HEK293 (cell line): ENCODE data around the gene SCUBE1.

ENCODE experiments used
- CTCF ChIA-PET: fragments of 350-600 bp; formaldehyde crosslinking; extraction: SDS; loops from one replicate; lab custom pipeline; 2021; ENCODE audit warnings: antibody characterized with exemption; lab: Yijun Ruan, JAX
- POLR2A ChIA-PET: fragments of 300-600 bp; formaldehyde crosslinking; extraction: SDS; loops from one replicate; lab custom pipeline; 2020; ENCODE audit warnings: antibody characterized with exemption, inconsistent platforms; lab: Yijun Ruan, JAX
- H3K27ac ChIP-seq: fragments of 200-500 bp; sonication (Bioruptor generic); 2 replicates; pipeline ENCODE4 v1.5.1; 2014; ENCODE audit warnings: low read depth, low read length, control low read depth, inconsistent platforms; ENCODE audit errors: extremely low read depth
- H3K36me3 ChIP-seq, 2 experiments: fragments of 200-500 bp in 1 of 2; sonication (Bioruptor generic) in 1 of 2; 1 replicate in 1 of 2; 2 replicates in 1 of 2; pipeline ENCODE4 v1.5.1; 2014 to 2017; ENCODE audit warnings: inconsistent platforms in 2 of 2, low read length in 2 of 2; ENCODE audit not compliant: control insufficient read depth in 2 of 2, insufficient read depth in 1 of 2
- H3K4me1 ChIP-seq: fragments of 200-500 bp; sonication (Bioruptor generic); 2 replicates; pipeline ENCODE4 v1.5.1; 2014; ENCODE audit warnings: mild to moderate bottlenecking, low read length, inconsistent platforms; ENCODE audit not compliant: control insufficient read depth, insufficient read depth
- H3K4me3 ChIP-seq: 2 replicates; pipeline ENCODE4 v1.5.1; 2011; ENCODE audit warnings: low read depth, mild to moderate bottlenecking, control low read depth, low read length, moderate library complexity
- H3K9me3 ChIP-seq: fragments of 200-500 bp; sonication (Bioruptor generic); 2 replicates; pipeline ENCODE4 v1.5.1; 2014; ENCODE audit warnings: low read depth, low read length, inconsistent platforms; ENCODE audit not compliant: control insufficient read depth, insufficient read depth
- GLI4 ChIP-seq: fragments of 450-650 bp; formaldehyde crosslinking; IDR thresholded peaks from 2 replicates; pipeline ENCODE4 v1.5.1; 2016; ENCODE audit warnings: missing biosample characterization, missing genetic modification characterization
- KLF1 ChIP-seq: fragments of 450-650 bp; formaldehyde crosslinking; IDR thresholded peaks from 2 replicates; pipeline ENCODE4 v1.5.1; 2016; ENCODE audit warnings: missing biosample characterization, missing genetic modification characterization
- ZBTB8A ChIP-seq: fragments of 450-650 bp; formaldehyde crosslinking; IDR thresholded peaks from 2 replicates; pipeline ENCODE4 v1.5.1; 2016; ENCODE audit warnings: missing biosample characterization, missing genetic modification characterization
- ZFHX2 ChIP-seq: fragments of 450-650 bp; formaldehyde crosslinking; conservative IDR thresholded peaks from 2 replicates; pipeline ENCODE4 v1.5.1; 2016; ENCODE audit warnings: missing biosample characterization, missing genetic modification characterization
- ZNF155 ChIP-seq: fragments of 450-650 bp; formaldehyde crosslinking; IDR thresholded peaks from 2 replicates; pipeline ENCODE4 v1.5.1; 2016; ENCODE audit warnings: missing biosample characterization, missing genetic modification characterization
- ZNF19 ChIP-seq: fragments of 450-650 bp; formaldehyde crosslinking; IDR thresholded peaks from 2 replicates; pipeline ENCODE4; 2016; ENCODE audit warnings: missing biosample characterization, missing genetic modification characterization, low read depth
- ZNF23 ChIP-seq: fragments of 450-650 bp; formaldehyde crosslinking; IDR thresholded peaks from 2 replicates; pipeline ENCODE4 v1.5.1; 2016; ENCODE audit warnings: missing biosample characterization, missing genetic modification characterization, borderline replicate concordance
- ZNF324 ChIP-seq: fragments of 450-650 bp; formaldehyde crosslinking; IDR thresholded peaks from 2 replicates; pipeline ENCODE4 v1.5.1; 2016; ENCODE audit warnings: missing biosample characterization, missing genetic modification characterization
- ZNF426 ChIP-seq: fragments of 450-650 bp; formaldehyde crosslinking; IDR thresholded peaks from 2 replicates; pipeline ENCODE4 v1.5.1; 2017; ENCODE audit warnings: missing biosample characterization, missing genetic modification characterization, mild to moderate bottlenecking, inconsistent platforms, moderate library complexity
- ZNF510 ChIP-seq: fragments of 450-650 bp; formaldehyde crosslinking; IDR thresholded peaks from 2 replicates; pipeline ENCODE4 v1.5.1; 2018; ENCODE audit warnings: mild to moderate bottlenecking, missing genetic modification characterization, missing biosample characterization; ENCODE audit not compliant: insufficient replicate concordance
- ZNF521 ChIP-seq: fragments of 450-650 bp; formaldehyde crosslinking; IDR thresholded peaks from 2 replicates; pipeline ENCODE4 v1.5.1; 2017; ENCODE audit warnings: missing biosample characterization, mild to moderate bottlenecking, missing genetic modification characterization
- ZNF530 ChIP-seq: fragments of 450-650 bp; formaldehyde crosslinking; IDR thresholded peaks from 2 replicates; pipeline ENCODE4 v1.5.1; 2016; ENCODE audit warnings: low read depth, missing biosample characterization, missing genetic modification characterization
- ZNF624 ChIP-seq: fragments of 450-650 bp; formaldehyde crosslinking; IDR thresholded peaks from 2 replicates; pipeline ENCODE4 v1.5.1; 2017; ENCODE audit warnings: missing biosample characterization, missing genetic modification characterization
- ZNF777 ChIP-seq: fragments of 450-650 bp; formaldehyde crosslinking; IDR thresholded peaks from 2 replicates; pipeline ENCODE4 v1.5.1; 2017; ENCODE audit warnings: missing biosample characterization, missing genetic modification characterization, borderline replicate concordance
- ZNF791 ChIP-seq: fragments of 450-650 bp; formaldehyde crosslinking; IDR thresholded peaks from 2 replicates; pipeline ENCODE4 v1.5.1; 2016; ENCODE audit warnings: missing biosample characterization, missing genetic modification characterization
- ZNF843 ChIP-seq: fragments of 450-650 bp; formaldehyde crosslinking; IDR thresholded peaks from 2 replicates; pipeline ENCODE4 v1.5.1; 2016; ENCODE audit warnings: missing biosample characterization, missing genetic modification characterization
- ZSCAN16 ChIP-seq: fragments of 450-650 bp; formaldehyde crosslinking; IDR thresholded peaks from 2 replicates; pipeline ENCODE4 v1.5.1; 2016; ENCODE audit warnings: missing biosample characterization, missing genetic modification characterization
- TF ChIP-seq, protein P1 (sequence below): fragments of 450-650 bp; formaldehyde crosslinking; IDR thresholded peaks from 2 replicates; pipeline ENCODE4 v1.5.1; 2016; ENCODE audit warnings: missing biosample characterization, missing genetic modification characterization
- TF ChIP-seq, protein P2 (sequence below): fragments of 450-650 bp; formaldehyde crosslinking; IDR thresholded peaks from 2 replicates; pipeline ENCODE4; 2016; ENCODE audit warnings: missing biosample characterization, missing genetic modification characterization
- TF ChIP-seq, protein P3 (sequence below): fragments of 450-650 bp; formaldehyde crosslinking; IDR thresholded peaks from 2 replicates; pipeline ENCODE4 v1.5.1; 2016; ENCODE audit warnings: missing biosample characterization, missing genetic modification characterization, borderline replicate concordance
- TF ChIP-seq, protein P4 (sequence below): fragments of 450-650 bp; formaldehyde crosslinking; IDR thresholded peaks from 2 replicates; pipeline ENCODE4 v1.5.1; 2016; ENCODE audit warnings: missing biosample characterization, missing genetic modification characterization
- TF ChIP-seq, protein P5 (sequence below): fragments of 450-650 bp; formaldehyde crosslinking; IDR thresholded peaks from 2 replicates; pipeline ENCODE4 v1.5.1; 2016; ENCODE audit warnings: missing biosample characterization, missing genetic modification characterization
- TF ChIP-seq, protein P6 (sequence below): fragments of 450-650 bp; formaldehyde crosslinking; IDR thresholded peaks from 2 replicates; pipeline ENCODE4 v1.5.1; 2016; ENCODE audit warnings: missing biosample characterization, missing genetic modification characterization, low read depth

The SCUBE1 gene

DNA sequence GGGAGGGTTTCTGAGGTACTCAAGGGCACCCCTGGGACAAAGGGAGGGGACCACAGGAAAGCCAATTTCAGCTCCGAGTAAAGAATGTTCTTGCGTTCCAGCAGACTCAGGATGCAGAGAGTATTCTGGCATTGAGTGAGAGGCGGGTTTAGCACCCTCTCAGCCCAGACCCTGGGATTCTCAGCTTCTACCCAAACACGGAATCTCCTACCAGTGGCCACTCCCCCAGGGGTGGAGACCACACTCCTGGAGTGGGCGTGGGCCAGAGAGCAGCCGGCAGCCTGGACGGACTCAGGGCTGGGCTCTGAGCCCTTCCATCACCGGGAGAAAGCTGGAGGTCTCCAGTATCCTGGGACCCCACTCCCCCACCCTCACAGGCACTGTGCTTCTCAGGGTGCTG lies 130.1 kb downstream of the SCUBE1 start (continued):
- TF ChIP-seq ZBTB8A (tag by site-specific recombination) = no peak
- TF ChIP-seq, protein P1, sequence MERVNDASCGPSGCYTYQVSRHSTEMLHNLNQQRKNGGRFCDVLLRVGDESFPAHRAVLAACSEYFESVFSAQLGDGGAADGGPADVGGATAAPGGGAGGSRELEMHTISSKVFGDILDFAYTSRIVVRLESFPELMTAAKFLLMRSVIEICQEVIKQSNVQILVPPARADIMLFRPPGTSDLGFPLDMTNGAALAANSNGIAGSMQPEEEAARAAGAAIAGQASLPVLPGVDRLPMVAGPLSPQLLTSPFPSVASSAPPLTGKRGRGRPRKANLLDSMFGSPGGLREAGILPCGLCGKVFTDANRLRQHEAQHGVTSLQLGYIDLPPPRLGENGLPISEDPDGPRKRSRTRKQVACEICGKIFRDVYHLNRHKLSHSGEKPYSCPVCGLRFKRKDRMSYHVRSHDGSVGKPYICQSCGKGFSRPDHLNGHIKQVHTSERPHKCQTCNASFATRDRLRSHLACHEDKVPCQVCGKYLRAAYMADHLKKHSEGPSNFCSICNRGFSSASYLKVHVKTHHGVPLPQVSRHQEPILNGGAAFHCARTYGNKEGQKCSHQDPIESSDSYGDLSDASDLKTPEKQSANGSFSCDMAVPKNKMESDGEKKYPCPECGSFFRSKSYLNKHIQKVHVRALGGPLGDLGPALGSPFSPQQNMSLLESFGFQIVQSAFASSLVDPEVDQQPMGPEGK = no peak
- TF ChIP-seq, protein P2, sequence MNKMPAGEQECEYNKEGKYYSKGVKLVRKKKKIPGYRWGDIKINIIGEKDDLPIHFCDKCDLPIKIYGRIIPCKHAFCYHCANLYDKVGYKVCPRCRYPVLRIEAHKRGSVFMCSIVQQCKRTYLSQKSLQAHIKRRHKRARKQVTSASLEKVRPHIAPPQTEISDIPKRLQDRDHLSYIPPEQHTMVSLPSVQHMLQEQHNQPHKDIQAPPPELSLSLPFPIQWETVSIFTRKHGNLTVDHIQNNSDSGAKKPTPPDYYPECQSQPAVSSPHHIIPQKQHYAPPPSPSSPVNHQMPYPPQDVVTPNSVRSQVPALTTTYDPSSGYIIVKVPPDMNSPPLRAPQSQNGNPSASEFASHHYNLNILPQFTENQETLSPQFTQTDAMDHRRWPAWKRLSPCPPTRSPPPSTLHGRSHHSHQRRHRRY (tag by site-specific recombination) = no peak
- TF ChIP-seq, protein P3, sequence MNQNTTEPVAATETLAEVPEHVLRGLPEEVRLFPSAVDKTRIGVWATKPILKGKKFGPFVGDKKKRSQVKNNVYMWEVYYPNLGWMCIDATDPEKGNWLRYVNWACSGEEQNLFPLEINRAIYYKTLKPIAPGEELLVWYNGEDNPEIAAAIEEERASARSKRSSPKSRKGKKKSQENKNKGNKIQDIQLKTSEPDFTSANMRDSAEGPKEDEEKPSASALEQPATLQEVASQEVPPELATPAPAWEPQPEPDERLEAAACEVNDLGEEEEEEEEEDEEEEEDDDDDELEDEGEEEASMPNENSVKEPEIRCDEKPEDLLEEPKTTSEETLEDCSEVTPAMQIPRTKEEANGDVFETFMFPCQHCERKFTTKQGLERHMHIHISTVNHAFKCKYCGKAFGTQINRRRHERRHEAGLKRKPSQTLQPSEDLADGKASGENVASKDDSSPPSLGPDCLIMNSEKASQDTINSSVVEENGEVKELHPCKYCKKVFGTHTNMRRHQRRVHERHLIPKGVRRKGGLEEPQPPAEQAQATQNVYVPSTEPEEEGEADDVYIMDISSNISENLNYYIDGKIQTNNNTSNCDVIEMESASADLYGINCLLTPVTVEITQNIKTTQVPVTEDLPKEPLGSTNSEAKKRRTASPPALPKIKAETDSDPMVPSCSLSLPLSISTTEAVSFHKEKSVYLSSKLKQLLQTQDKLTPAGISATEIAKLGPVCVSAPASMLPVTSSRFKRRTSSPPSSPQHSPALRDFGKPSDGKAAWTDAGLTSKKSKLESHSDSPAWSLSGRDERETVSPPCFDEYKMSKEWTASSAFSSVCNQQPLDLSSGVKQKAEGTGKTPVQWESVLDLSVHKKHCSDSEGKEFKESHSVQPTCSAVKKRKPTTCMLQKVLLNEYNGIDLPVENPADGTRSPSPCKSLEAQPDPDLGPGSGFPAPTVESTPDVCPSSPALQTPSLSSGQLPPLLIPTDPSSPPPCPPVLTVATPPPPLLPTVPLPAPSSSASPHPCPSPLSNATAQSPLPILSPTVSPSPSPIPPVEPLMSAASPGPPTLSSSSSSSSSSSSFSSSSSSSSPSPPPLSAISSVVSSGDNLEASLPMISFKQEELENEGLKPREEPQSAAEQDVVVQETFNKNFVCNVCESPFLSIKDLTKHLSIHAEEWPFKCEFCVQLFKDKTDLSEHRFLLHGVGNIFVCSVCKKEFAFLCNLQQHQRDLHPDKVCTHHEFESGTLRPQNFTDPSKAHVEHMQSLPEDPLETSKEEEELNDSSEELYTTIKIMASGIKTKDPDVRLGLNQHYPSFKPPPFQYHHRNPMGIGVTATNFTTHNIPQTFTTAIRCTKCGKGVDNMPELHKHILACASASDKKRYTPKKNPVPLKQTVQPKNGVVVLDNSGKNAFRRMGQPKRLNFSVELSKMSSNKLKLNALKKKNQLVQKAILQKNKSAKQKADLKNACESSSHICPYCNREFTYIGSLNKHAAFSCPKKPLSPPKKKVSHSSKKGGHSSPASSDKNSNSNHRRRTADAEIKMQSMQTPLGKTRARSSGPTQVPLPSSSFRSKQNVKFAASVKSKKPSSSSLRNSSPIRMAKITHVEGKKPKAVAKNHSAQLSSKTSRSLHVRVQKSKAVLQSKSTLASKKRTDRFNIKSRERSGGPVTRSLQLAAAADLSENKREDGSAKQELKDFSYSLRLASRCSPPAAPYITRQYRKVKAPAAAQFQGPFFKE (tag by site-specific recombination) = no peak
- 0 out of 2 replicates have a peak, but pooled peaks have one; percentile 31 for TF ChIP-seq ZFHX2 (tag by site-specific recombination)
- TF ChIP-seq, protein P4, sequence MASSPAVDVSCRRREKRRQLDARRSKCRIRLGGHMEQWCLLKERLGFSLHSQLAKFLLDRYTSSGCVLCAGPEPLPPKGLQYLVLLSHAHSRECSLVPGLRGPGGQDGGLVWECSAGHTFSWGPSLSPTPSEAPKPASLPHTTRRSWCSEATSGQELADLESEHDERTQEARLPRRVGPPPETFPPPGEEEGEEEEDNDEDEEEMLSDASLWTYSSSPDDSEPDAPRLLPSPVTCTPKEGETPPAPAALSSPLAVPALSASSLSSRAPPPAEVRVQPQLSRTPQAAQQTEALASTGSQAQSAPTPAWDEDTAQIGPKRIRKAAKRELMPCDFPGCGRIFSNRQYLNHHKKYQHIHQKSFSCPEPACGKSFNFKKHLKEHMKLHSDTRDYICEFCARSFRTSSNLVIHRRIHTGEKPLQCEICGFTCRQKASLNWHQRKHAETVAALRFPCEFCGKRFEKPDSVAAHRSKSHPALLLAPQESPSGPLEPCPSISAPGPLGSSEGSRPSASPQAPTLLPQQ (tag by site-specific recombination) = no peak
- TF ChIP-seq KLF1 (tag by site-specific recombination) = peak; percentile 58

DNA sequence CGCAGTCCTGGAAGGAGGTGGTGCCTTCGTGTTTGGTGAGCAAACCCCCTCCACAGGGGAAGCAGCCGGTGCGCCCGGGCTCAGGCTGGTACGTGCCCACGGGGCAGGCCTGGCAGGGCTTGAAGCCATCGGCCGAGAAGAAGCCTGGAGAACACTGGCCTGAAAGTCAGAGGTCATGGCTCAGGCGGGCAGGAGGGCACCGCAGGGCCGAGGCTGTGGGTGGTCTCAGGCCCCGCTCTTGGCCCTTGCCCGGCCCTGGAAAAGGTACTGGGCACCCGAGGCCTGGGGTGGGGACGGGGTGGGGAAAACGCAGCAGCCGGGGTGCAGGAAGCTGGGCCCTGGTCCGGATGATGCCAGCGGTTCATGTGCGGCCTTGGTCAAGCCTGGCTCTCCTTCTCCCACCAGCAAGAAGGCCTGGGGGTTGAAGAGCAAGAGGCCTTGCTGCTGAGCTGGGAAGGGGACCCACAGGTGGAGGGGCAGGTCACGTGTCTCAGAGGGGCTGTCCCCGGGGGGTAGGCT lies 130.7 kb downstream of the SCUBE1 start:
- no peaks in the 10 kb centered on the region for H3K36me3 ChIP-seq
- no peaks in the 10 kb centered on the region for H3K4me1 ChIP-seq
- H3K4me3 ChIP-seq = no peak overlapping the region
- ChIA-PET CTCF (interaction anchor here (0.9 to 1.5 kb wide), 2 partner anchors 8 to 16 kb away, joined by 3 to 11 read pairs; no protein-coding TSS in a partner anchor), POLR2A (interaction anchor here (0.6 to 2.1 kb wide), 2 partner anchors 25 to 763 kb away, joined by 4 to 10 read pairs; no protein-coding TSS in a partner anchor)
- H3K9me3 ChIP-seq = no peaks in the 10 kb centered on the region
- H3K27ac ChIP-seq = no peak overlapping the region
- TF ChIP-seq GLI4 (tag by site-specific recombination) = no peak
- TF ChIP-seq ZNF843 (tag by site-specific recombination) = no peak
- TF ChIP-seq ZNF791 (tag by site-specific recombination) = no peak
- TF ChIP-seq, protein P5, sequence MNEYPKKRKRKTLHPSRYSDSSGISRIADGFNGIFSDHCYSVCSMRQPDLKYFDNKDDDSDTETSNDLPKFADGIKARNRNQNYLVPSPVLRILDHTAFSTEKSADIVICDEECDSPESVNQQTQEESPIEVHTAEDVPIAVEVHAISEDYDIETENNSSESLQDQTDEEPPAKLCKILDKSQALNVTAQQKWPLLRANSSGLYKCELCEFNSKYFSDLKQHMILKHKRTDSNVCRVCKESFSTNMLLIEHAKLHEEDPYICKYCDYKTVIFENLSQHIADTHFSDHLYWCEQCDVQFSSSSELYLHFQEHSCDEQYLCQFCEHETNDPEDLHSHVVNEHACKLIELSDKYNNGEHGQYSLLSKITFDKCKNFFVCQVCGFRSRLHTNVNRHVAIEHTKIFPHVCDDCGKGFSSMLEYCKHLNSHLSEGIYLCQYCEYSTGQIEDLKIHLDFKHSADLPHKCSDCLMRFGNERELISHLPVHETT = no peak
- TF ChIP-seq ZNF19 (tag by site-specific recombination) = no peak
- no peak for TF ChIP-seq ZNF530 (tag by site-specific recombination)
- no peak for TF ChIP-seq ZNF426 (tag by site-specific recombination)
- no peak for TF ChIP-seq ZNF510 (tag by site-specific recombination)
- TF ChIP-seq ZNF324 (tag by site-specific recombination) = no peak
- TF ChIP-seq ZSCAN16 = no peak
- no peak for TF ChIP-seq ZNF23 (tag by site-specific recombination)
- no peak for TF ChIP-seq ZNF624
- no peak for TF ChIP-seq ZNF521
- TF ChIP-seq, protein P6, sequence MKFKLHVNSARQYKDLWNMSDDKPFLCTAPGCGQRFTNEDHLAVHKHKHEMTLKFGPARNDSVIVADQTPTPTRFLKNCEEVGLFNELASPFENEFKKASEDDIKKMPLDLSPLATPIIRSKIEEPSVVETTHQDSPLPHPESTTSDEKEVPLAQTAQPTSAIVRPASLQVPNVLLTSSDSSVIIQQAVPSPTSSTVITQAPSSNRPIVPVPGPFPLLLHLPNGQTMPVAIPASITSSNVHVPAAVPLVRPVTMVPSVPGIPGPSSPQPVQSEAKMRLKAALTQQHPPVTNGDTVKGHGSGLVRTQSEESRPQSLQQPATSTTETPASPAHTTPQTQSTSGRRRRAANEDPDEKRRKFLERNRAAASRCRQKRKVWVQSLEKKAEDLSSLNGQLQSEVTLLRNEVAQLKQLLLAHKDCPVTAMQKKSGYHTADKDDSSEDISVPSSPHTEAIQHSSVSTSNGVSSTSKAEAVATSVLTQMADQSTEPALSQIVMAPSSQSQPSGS = no peak
- no peak for TF ChIP-seq ZNF155 (tag by site-specific recombination)
- TF ChIP-seq ZNF777 (tag by site-specific recombination) = no peak
